Measurements from ENCODE around the gene BEAN1.

BEAN1 gene

DNA sequence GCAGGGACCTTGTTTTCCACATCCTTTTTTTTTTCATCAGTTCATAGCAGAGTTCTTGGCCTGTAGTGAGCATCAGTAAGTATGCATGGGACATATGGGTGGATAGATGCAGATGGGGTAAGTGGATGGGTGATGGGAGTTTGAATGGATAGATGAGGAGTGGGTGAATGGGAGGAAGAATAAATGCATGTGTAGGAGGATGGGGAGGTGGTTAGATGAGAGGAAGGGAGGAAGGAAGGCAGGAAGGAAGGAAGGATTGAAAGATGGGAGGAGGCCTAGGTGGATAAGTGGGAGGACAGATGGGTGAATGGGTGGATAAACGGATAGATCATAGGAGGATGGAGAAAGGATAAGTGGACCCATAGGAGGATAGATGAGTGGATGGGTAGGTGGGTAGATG, 3.9 kb upstream of the BEAN1 start:
- TF ChIP-seq, protein P1, sequence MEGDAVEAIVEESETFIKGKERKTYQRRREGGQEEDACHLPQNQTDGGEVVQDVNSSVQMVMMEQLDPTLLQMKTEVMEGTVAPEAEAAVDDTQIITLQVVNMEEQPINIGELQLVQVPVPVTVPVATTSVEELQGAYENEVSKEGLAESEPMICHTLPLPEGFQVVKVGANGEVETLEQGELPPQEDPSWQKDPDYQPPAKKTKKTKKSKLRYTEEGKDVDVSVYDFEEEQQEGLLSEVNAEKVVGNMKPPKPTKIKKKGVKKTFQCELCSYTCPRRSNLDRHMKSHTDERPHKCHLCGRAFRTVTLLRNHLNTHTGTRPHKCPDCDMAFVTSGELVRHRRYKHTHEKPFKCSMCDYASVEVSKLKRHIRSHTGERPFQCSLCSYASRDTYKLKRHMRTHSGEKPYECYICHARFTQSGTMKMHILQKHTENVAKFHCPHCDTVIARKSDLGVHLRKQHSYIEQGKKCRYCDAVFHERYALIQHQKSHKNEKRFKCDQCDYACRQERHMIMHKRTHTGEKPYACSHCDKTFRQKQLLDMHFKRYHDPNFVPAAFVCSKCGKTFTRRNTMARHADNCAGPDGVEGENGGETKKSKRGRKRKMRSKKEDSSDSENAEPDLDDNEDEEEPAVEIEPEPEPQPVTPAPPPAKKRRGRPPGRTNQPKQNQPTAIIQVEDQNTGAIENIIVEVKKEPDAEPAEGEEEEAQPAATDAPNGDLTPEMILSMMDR (IDR thresholded peaks at IDR 0.05; ENCODE audit: borderline replicate concordance, extremely low read depth, low read length, poor library complexity, severe bottlenecking) = no peak
- no peak for TF ChIP-seq EZH2 (IDR thresholded peaks at IDR 0.05; ENCODE audit: borderline replicate concordance, low read depth, low read length, severe bottlenecking)

DNA sequence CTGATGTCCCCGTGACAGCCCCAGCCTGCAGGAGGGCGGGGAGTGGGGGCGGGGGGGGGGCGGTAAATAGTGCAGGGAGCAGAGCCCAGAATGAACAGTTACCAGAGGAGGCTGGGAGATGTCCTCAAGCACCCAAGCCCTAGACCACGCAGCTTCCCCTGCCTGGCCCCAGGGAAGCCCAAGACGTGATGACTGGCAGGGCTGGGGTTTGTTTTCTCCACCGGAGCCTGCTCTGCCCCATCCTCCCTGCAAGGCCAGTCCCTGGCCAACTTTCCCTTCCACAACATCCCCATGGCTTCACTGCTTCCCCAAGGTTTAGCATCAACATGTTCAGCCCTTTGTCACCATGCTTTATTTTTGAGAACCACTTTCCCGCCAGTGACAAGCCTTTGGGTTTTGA, 1.4 kb upstream of the BEAN1 start:
- Histone ChIP-seq H3K4me1 (ENCODE audit: insufficient read depth, low read length) (no peaks in the 10 kb centered on the region), H3K9me3 (ENCODE audit: insufficient read depth, low read length, severe bottlenecking) (no peaks in the 10 kb centered on the region), H3K27ac (ENCODE audit: low read length) (no peak overlapping the region), H4K20me1 (ENCODE audit: insufficient read depth, low read length) (no peaks in the 10 kb centered on the region), H3K36me3 (ENCODE audit: insufficient read depth, low read length) (no peaks in the 10 kb centered on the region), H2AFZ (ENCODE audit: low read depth, low read length) (no peak overlapping the region), H3K4me3 (ENCODE audit: low read depth in 1 of 2, low read length in 2 of 2) (no peak overlapping the region), H3K4me2 (ENCODE audit: insufficient read depth, low read length) (no peak overlapping the region), H3K9ac (ENCODE audit: low read depth, low read length) (no peak overlapping the region), H3K79me2 (ENCODE audit: insufficient read depth, low read length) (no peaks in the 10 kb centered on the region), H3K27me3 (ENCODE audit: insufficient read depth, low read length, poor library complexity) (peaks cover 6% of the 10 kb centered on the region)
- DNase-seq (no peak), ATAC-seq (ENCODE audit: insufficient read depth, low read depth) (no peak)
- TF ChIP-seq, protein P1 (IDR thresholded peaks at IDR 0.05; ENCODE audit: borderline replicate concordance, extremely low read depth, low read length, poor library complexity, severe bottlenecking) = no peak
- TF ChIP-seq EZH2 (IDR thresholded peaks at IDR 0.05; ENCODE audit: borderline replicate concordance, low read depth, low read length, severe bottlenecking) = no peak

More for the DNA sequence above, 3.9 kb upstream of the BEAN1 start:
- Histone ChIP-seq H3K4me1 (ENCODE audit: insufficient read depth, low read length) (no peaks in the 10 kb centered on the region), H3K9ac (ENCODE audit: low read depth, low read length) (no peak overlapping the region), H3K4me3 (ENCODE audit: low read depth in 1 of 2, low read length in 2 of 2) (no peak overlapping the region), H4K20me1 (ENCODE audit: insufficient read depth, low read length) (no peaks in the 10 kb centered on the region), H3K36me3 (ENCODE audit: insufficient read depth, low read length) (no peaks in the 10 kb centered on the region), H3K9me3 (ENCODE audit: insufficient read depth, low read length, severe bottlenecking) (no peaks in the 10 kb centered on the region), H2AFZ (ENCODE audit: low read depth, low read length) (no peak overlapping the region), H3K4me2 (ENCODE audit: insufficient read depth, low read length) (no peak overlapping the region), H3K27ac (ENCODE audit: low read length) (no peak overlapping the region), H3K79me2 (ENCODE audit: insufficient read depth, low read length) (no peaks in the 10 kb centered on the region), H3K27me3 (ENCODE audit: insufficient read depth, low read length, poor library complexity) (no peaks in the 10 kb centered on the region)
- ATAC-seq (ENCODE audit: insufficient read depth, low read depth) (no peak), DNase-seq (no peak)

DNA sequence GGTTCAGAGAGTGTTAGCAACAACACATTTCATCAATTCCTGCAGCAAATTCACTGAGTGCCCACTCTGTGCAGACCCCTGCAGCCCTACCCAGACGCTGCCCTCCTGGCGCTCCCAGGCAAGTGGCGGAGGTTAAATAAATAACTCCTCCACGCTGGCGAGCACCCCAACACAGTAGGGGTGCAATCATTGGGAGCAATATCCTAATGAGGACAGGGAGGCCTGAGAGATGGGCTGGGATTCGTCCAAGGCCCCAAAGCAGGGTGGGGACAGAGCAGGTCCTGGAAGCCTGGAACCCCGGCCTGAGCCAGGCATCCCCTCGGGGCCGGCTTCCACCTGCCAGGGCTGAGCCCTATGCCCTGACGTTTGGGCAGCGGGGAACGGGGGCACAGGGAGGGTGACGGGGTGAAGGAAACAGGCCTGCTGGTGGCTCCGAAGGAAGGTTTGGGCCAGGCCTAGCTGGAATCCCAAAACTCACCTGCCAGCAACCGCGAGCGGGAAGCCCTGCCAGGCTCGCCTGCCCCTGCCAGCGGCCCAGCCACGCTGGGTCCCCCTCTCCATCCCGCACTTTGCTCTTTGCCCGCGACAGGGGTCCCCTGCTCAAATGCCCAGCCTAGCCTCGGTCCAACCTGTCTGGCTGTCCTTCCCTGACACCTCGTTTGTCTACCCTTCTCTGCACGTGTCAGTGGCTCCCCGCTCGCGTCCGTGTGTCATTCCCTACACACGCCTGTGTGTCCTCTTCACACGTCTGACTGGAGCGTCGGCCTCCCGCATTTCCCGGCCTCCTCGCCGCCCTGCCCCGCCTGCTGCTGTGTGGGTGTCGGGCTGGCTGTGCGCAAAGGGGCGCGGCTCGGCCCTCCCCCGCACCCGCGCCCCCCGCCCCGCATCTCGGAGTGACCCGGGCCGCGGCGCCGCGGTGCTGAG, 721 bp upstream of the BEAN1 start:
- H3K27ac ChIP-seq (ENCODE audit: low read length) = no peak overlapping the region
- no peak for TF ChIP-seq EZH2 (IDR thresholded peaks at IDR 0.05; ENCODE audit: borderline replicate concordance, low read depth, low read length, severe bottlenecking)
- TF ChIP-seq, protein P1 (IDR thresholded peaks at IDR 0.05; ENCODE audit: borderline replicate concordance, extremely low read depth, low read length, poor library complexity, severe bottlenecking) = no peak
- no peak overlapping the region for H3K4me2 ChIP-seq (ENCODE audit: insufficient read depth, low read length)
- H3K9me3 ChIP-seq (ENCODE audit: insufficient read depth, low read length, severe bottlenecking) = no peaks in the 10 kb centered on the region
- no peaks in the 10 kb centered on the region for H3K79me2 ChIP-seq (ENCODE audit: insufficient read depth, low read length)
- no peak overlapping the region for H2AFZ ChIP-seq (ENCODE audit: low read depth, low read length)
- no peak overlapping the region for H3K4me3 ChIP-seq (ENCODE audit: low read depth in 1 of 2, low read length in 2 of 2)
- DNase-seq (no peak), ATAC-seq (ENCODE audit: insufficient read depth, low read depth) (no peak)
- no peaks in the 10 kb centered on the region for H4K20me1 ChIP-seq (ENCODE audit: insufficient read depth, low read length)
- no peak overlapping the region for H3K9ac ChIP-seq (ENCODE audit: low read depth, low read length)
- peaks cover 8% of the 10 kb centered on the region for H3K27me3 ChIP-seq (ENCODE audit: insufficient read depth, low read length, poor library complexity)
- H3K4me1 ChIP-seq (ENCODE audit: insufficient read depth, low read length) = no peaks in the 10 kb centered on the region
- no peaks in the 10 kb centered on the region for H3K36me3 ChIP-seq (ENCODE audit: insufficient read depth, low read length)
